ENCODE measurements around the gene PIK3AP1.

DNA sequence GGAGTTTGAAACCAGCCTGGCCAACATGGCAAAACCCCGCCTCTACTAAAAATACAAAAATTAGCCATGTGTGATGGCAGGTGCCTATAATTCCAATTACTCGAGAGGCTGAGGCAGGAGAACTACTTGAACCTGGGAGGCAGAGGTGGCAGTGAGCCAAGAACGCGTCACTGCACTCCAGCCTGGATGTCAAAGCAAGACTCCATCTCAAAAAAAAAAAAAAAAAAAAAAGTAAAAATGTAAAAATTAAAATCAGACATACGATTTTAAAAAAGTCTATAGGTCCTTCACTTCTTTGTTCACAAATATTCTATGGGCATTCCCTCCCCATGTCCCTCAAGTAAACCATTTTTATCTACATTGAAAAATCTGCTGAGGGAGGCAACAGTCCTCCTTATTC, 171.7 kb downstream of the PIK3AP1 start:
- TF ChIP-seq, protein P1, sequence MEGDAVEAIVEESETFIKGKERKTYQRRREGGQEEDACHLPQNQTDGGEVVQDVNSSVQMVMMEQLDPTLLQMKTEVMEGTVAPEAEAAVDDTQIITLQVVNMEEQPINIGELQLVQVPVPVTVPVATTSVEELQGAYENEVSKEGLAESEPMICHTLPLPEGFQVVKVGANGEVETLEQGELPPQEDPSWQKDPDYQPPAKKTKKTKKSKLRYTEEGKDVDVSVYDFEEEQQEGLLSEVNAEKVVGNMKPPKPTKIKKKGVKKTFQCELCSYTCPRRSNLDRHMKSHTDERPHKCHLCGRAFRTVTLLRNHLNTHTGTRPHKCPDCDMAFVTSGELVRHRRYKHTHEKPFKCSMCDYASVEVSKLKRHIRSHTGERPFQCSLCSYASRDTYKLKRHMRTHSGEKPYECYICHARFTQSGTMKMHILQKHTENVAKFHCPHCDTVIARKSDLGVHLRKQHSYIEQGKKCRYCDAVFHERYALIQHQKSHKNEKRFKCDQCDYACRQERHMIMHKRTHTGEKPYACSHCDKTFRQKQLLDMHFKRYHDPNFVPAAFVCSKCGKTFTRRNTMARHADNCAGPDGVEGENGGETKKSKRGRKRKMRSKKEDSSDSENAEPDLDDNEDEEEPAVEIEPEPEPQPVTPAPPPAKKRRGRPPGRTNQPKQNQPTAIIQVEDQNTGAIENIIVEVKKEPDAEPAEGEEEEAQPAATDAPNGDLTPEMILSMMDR (conservative IDR thresholded peaks at IDR 0.05): no peak
- TF ChIP-seq EZH2 (IDR thresholded peaks at IDR 0.05; ENCODE audit: low read depth): no peak
